HPDE6-E6E7 (cell line): Measurements from ENCODE around the gene ENTREP3.
"Not testable (repeated sequence)": the region's sequence is repeated elsewhere in the genome, so short reads cannot be mapped to it uniquely, and the experiment has no call there.

Experiments
- DNase-seq: peaks from one replicate; pipeline ENCODE4 v3.0.0; 2011; ENCODE audit warnings: missing footprints; ENCODE audit errors: extremely low spot score

Gene ENTREP3

GRCh38 chr1:155250633-155251449 lies 4.4 kb downstream of the ENTREP3 start:
- peak; percentile 95 for DNase-seq

- no peak for DNase-seq
Observed at GRCh38 chr1:155250246-155250632, 5.0 kb downstream of the ENTREP3 start.

DNA sequence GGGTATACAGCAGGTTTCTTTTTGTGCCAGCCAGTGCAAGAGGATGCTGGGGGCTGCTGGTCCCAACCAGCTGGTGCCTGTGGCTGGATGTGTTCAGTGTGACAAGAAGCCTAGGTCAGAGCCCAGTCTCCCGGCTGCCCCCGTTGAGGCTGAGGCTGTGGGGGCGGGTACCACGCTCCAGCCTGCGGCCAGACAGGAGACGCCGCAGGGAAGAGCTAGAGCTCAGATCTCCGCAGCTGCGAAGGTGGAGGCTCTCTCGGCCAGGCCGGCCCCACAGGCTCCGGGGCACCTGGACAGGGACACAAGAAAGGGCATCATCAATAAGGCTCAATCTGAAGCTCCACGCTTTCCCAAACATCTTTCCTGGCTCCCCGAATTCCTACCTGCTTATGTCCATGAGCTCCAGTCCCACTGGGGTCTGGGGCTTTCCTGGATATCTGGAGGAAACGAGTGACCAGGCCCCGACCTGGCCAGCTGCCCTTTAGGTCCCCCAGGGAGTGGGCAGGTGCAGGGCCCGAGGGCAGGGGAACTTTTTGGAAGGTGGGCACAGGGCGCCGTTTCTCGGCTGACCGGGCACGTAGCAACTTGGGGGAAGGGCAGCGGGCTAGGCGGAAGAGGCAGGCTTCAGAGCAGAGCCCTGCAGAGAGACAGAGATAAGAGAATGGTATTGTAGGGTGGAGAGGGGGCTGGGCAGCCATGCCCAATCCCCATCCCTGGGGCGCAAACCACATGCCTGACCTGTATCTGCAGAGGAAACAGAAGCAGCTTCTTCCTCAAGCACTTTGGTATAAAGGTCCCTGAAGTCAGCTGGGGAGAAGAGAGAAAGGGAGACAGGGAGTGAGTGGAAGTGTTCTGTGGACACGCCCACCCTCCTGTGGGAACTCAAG lies 7.4 kb downstream of the ENTREP3 start:
- DNase-seq, result no peak

- not testable (repeated sequence) for DNase-seq
Observed at GRCh38 chr1:155246796-155247195, 8.5 kb downstream of the ENTREP3 start.

GRCh38 chr1:155245163-155245524 lies 10.1 kb downstream of the ENTREP3 start:
- DNase-seq, result no peak

DNA sequence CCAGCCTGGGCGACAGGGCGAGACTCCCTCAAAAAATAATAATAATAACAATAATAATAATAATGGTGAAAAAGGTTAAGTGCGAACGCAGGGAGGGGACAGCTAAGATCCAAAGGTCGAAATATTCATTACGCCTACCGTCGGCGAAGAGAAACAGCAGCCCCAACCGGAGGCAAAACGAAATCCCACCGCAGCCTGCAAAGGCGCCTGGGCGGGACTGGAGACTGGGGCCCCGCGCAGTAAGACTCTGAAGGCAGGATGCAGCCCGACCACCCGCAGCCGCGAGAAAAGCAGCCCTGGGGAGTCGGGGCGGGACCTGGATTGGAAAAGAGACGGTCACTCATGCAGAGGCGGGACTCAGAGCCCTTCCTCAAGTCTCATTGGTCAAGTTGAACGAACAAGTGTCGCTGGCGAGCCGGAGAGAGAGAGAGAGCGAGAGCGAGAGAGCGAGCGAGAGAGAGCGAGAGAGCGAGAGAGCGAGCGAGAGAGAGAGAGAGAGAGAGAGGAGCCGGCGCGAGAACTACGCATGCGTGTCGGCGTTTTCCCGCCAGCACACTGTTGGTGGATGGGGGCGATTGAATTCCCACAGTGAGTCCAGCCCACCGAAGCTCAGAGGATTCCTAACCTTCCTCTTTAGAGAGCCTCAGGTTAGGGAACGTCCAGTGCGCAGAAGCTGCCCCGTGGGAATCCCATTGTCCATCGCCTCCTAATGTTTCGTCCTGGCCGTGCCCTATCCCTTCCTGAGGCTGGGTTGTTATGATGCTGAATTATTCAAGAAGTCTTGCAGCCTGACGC lies 10.7 kb downstream of the ENTREP3 start:
- DNase-seq, result peak; percentile 95

DNA sequence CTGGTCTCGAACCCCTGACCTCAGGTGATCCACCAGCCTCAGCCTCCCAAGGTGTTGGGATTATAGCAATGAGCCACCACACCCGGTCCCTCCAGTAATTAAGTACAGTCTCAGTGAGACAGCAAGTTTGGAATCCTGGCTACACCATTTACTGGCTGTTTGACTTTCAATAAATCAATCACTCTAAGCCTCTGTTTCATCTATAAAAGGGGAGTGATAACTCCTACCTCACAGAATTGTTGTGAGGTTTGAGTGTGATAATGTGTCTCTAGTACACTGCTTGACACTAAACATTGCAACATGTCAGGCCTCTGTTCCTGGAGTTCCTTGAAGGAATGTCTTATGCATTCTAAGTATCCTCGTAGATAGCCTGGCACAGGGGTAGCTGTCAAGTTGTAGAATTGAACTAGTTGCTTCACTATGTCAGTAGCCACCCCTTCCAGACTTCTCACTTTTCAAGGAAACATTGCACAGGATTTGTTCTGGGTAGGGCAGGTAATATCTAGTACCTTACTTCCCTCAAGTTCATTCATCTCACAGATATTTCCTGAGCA lies 12.4 kb downstream of the ENTREP3 start:
- DNase-seq, result no peak

- no peak for DNase-seq
Observed at GRCh38 chr1:155241841-155242264, 13.4 kb downstream of the ENTREP3 start.

- DNase-seq, result no peak
Observed at GRCh38 chr1:155241069-155241679, 14.1 kb downstream of the ENTREP3 start.

GRCh38 chr1:155236451-155236850 lies 18.8 kb downstream of the ENTREP3 start:
- no peak for DNase-seq

GRCh38 chr1:155235375-155235774 lies 19.9 kb downstream of the ENTREP3 start:
- DNase-seq, result not testable (repeated sequence)

GRCh38 chr1:155233502-155233901 lies 21.8 kb downstream of the ENTREP3 start:
- DNase-seq, result not testable (repeated sequence)

DNA sequence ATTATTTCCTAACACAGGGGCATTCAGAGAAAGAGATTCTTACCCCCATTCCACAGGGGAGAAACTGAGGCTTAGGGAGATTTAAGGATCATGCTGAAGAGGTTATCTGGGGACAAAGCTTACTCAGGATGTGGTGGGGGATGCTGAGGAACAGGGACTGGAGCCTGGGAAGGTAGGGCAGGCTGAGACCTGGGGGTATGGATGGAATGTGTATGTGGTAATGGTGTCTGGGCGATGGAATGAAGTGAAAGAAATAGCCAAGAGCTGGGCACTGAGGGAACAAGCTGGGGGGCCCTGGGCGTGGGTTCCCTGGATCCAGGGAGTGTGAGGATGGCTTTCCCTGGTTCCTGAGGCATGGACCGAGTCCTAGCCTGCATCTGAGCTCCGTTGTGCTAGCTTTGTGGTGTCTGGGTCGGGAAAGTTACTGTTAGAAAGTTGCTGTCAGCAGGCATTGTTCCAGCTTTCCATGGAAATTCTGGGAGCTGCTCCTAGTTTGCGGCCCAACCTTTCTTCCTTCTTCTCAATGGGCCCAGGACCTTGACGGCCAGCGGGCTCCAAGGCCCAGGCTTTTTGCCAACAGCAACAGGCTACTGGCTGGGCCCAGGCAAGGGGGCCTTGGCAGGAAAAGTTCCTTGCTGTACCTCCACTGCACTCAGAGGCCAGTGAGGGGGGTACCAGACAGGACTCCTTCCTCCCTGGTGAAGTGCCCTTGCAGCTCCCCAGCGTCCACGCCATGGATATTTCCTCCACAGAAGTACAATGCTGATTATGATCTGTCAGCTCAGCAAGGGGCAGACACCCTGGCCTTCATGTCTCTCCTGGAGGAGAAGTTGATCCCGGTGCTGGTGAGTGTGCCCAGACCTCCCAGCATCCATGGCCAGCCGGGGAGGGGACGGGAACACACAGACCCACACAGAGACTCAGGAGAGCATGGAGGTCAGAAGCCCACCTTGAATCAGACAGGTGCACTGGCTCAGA lies 23.0 kb downstream of the ENTREP3 start:
- DNase-seq, result not testable (repeated sequence)

GRCh38 chr1:155231302-155231701 lies 24.0 kb downstream of the ENTREP3 start:
- not testable (repeated sequence) for DNase-seq

GRCh38 chr1:155228096-155228427 lies 27.2 kb downstream of the ENTREP3 start:
- DNase-seq, result no peak

GRCh38 chr1:155227261-155228095 lies 27.8 kb downstream of the ENTREP3 start:
- peak; percentile 100 for DNase-seq

GRCh38 chr1:155226910-155227260 lies 28.4 kb downstream of the ENTREP3 start:
- DNase-seq, result no peak

DNA sequence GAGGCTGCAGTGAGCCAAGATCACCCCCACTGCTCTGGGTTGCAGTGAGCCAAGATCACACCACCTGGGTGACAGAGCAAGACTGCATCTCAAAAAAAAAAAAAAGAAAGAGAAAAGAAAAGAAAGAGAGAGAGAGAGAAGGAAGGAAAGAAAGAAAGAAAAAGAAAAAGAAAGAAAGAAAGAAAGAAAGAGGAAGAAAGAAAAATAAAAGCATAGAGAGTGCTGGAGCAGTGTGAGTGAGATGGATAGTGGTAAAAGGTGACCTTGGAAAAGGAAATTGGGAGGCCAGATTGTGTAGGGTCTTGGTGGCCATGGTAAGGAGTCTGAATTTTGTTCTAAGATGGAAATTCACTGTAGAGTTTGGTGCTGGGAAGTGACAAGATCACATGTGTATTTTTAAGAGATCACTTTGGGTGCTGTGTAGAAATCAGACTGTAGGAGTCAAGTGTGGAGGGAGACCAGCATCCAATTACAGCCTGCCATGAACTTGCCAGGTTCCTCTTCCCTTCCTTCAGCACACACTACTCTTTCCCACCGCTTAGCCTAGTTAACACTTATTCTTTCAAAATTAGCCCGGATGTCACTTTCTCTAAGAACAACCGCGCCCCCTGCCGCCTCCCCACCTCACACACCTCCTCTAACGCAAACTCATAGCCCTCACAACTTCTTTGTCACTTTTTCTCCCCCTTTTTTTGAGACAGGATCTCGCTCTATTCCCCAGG lies 28.9 kb downstream of the ENTREP3 start:
- DNase-seq, result peak; percentile 64

DNA sequence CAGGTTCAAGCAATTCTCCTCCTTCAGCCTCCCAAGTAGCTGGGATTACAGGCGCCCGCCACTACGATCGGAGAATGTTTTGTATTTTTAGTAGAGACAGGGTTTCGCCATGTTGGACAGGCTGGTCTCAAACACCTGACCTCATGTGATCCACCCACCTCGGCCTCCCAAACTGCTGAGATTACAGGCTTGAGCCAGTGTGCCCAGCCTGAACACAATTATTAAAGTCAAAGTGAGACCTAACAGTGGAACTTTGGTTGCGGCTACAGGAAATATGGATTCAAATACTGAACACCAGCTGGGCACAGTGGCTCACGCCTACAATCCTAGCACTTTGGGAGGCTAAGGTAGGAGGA lies 29.9 kb downstream of the ENTREP3 start:
- DNase-seq, result not testable (repeated sequence)
